Breast epithelium (tissue), 4 donors: Measurements from ENCODE around the gene TRIO. TPM values are rescaled to one million over a fixed set of nuclear protein-coding genes. Genes with fewer than 3 reads are reported as not detected.

ENCODE experiments used
- DNase-seq, 2 donors: peaks; one replicate each; pipeline ENCODE4 v3.0.0-alpha.2; 2019; ENCODE audit warnings: low spot score in 2 of 2
- H3K27ac ChIP-seq, 2 donors: fragments of 200-600 bp; sonication (generic) in 1 of 2; one replicate each; pipeline ENCODE4 v1.5.1; 2016 to 2019; ENCODE audit warnings: mild to moderate bottlenecking in 1 of 2
- H3K27me3 ChIP-seq, 2 donors: fragments of 200-600 bp; sonication (generic) in 1 of 2; one replicate each; pipeline versions ENCODE4 v1.5.1 to v1.6.0; 2017 to 2019; ENCODE audit warnings: control low read depth in 1 of 2, mild to moderate bottlenecking in 1 of 2
- H3K36me3 ChIP-seq: fragments of 200-600 bp; one replicate; pipeline ENCODE4 v1.5.1; 2019
- H3K4me1 ChIP-seq, 2 donors: fragments of 200-600 bp; sonication (generic); one replicate each; pipeline ENCODE4 v1.5.1; 2016 to 2019; ENCODE audit warnings: control low read depth in 1 of 2
- H3K4me3 ChIP-seq, 3 donors: fragments of 200-600 bp; sonication (generic); 1 replicate in 2 of 3; 2 replicates in 1 of 3; pipeline ENCODE4 v1.5.1; 2016 to 2019; ENCODE audit warnings: mild to moderate bottlenecking in 3 of 3, moderate library complexity in 2 of 3
- H3K9me3 ChIP-seq, 2 donors: fragments of 200-600 bp; sonication (generic) in 1 of 2; one replicate each; pipeline ENCODE4 v1.5.1; 2016 to 2019; ENCODE audit warnings: control low read depth in 1 of 2
- POLR2A ChIP-seq: fragments of 450-650 bp; IDR thresholded peaks from one replicate; pipeline ENCODE4 v1.6.1; 2016; ENCODE audit warnings: antibody characterized with exemption, mild to moderate bottlenecking, moderate library complexity
- POLR2AphosphoS5 ChIP-seq, 3 donors: sonication (generic); formaldehyde crosslinking; IDR thresholded peaks; one replicate each; pipeline ENCODE4 v1.6.1; 2017; ENCODE audit warnings: antibody characterized with exemption in 3 of 3
- intact Hi-C: fragments of 100-400 bp; cut with DNase I; formaldehyde crosslinking; loops from one replicate; pipeline ENCODE4 v1.15.1; 2023; ENCODE audit warnings: low total_unique reads
- total RNA-seq, 3 donors: library from RNA; depleted of rRNA; stranded (reverse); fragments of >200 nt; gene quantifications; one replicate each; pipeline ENCODE4 v1.1.0, GENCODE V29; 2016
- TF ChIP-seq, protein P1 (sequence below), 3 donors: fragments of 450-650 bp; IDR thresholded peaks; one replicate each; pipeline ENCODE4 v1.5.1; 2016 to 2017; ENCODE audit warnings: antibody characterized with exemption in 3 of 3, mild to moderate bottlenecking in 3 of 3, moderate library complexity in 3 of 3

Gene TRIO
- total RNA-seq, 3 donors from 2014 or later = 191 to 209 (median 193) TPM

DNA sequence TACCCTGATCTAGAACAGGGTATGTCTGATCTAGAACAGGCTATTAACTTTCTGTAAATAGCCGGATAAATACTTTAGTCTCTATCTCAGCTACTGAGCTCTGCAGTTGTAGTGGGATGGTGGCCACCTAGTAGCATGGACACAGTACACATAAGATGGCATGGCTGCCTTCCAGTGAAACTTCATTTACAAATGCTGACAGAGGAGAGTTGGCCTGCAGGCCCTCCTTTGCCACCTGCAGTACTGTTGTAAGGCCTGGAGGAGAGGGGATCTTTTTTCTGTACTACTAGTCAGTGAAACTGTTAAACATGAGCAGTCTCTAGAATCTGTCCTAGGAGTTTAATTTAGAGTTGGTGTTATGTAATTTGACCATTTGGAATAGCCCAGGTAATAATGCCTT lies 86.0 kb downstream of the TRIO start:
- Histone ChIP-seq H3K4me3 (no peak overlapping the region), H3K4me1 (no peaks in the 10 kb centered on the region), H3K9me3 (no peaks in the 10 kb centered on the region), H3K27ac (no peak overlapping the region), H3K27me3 (no peaks in the 10 kb centered on the region), H3K36me3 (no peaks in the 10 kb centered on the region)
- DNase-seq = no peak
- intact Hi-C loops = no loop called here
- no peak for TF ChIP-seq POLR2AphosphoS5 (IDR thresholded peaks at IDR 0.05)

DNA sequence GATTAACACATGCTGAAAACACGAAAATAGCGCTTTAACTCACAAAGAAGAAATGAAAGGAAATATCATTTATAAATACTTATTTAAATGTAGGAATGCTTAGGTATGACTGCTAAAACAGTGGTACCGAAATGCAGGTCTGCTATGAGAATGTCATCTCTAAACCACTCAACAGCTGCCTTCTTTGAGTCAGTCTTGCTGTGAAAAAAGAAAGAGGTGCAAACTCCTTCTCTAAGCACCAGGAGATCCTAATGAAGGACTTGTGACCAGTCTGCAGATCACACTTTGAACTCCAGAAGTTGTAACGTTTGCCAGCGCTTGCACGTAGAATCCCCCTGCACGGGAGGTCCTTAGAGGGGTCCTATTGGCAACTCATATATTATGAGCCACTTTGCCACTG lies 86.6 kb downstream of the TRIO start:
- Histone ChIP-seq H3K27ac (no peak overlapping the region), H3K9me3 (no peaks in the 10 kb centered on the region), H3K4me1 (no peaks in the 10 kb centered on the region), H3K4me3 (no peak overlapping the region), H3K27me3 (no peaks in the 10 kb centered on the region), H3K36me3 (no peaks in the 10 kb centered on the region)
- intact Hi-C loops = no loop called here
- no peak for TF ChIP-seq POLR2AphosphoS5 (IDR thresholded peaks at IDR 0.05)
- TF ChIP-seq POLR2A = no peak
- TF ChIP-seq, protein P1, sequence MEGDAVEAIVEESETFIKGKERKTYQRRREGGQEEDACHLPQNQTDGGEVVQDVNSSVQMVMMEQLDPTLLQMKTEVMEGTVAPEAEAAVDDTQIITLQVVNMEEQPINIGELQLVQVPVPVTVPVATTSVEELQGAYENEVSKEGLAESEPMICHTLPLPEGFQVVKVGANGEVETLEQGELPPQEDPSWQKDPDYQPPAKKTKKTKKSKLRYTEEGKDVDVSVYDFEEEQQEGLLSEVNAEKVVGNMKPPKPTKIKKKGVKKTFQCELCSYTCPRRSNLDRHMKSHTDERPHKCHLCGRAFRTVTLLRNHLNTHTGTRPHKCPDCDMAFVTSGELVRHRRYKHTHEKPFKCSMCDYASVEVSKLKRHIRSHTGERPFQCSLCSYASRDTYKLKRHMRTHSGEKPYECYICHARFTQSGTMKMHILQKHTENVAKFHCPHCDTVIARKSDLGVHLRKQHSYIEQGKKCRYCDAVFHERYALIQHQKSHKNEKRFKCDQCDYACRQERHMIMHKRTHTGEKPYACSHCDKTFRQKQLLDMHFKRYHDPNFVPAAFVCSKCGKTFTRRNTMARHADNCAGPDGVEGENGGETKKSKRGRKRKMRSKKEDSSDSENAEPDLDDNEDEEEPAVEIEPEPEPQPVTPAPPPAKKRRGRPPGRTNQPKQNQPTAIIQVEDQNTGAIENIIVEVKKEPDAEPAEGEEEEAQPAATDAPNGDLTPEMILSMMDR (IDR thresholded peaks at IDR 0.05) = no peak
- no peak for DNase-seq

DNA sequence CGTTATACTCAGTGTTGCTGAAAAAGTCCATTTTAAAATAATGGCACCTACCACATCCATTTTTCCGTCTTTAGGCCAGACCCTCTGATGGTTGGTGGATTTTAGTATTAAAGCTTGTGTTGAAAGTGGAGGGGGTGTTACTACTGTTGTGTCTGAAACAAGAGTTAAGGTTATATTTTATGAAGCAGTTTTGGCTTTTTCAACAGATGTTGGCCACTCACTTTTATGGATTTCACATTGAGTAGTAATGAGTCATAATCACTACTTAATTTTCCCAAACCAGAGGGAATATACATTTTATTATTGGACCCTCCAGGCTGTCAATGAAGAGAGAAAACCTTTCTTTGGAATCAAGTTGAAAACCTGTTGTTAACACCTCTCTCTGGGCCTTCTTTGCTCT lies 88.0 kb downstream of the TRIO start:
- TF ChIP-seq, protein P1 (IDR thresholded peaks at IDR 0.05) = no peak
- no peak for TF ChIP-seq POLR2AphosphoS5 (IDR thresholded peaks at IDR 0.05)
- no peak for TF ChIP-seq POLR2A
- Histone ChIP-seq H3K36me3 (no peaks in the 10 kb centered on the region), H3K9me3 (no peaks in the 10 kb centered on the region), H3K4me1 (no peaks in the 10 kb centered on the region), H3K4me3 (no peak overlapping the region), H3K27ac (no peak overlapping the region), H3K27me3 (no peaks in the 10 kb centered on the region)
- intact Hi-C loops = no loop called here
- DNase-seq = no peak

- DNase-seq = no peak
- no peaks in the 10 kb centered on the region for H3K4me1 ChIP-seq
- H3K27me3 ChIP-seq = no peaks in the 10 kb centered on the region
- intact Hi-C loops = no loop called here
- no peak overlapping the region for H3K4me3 ChIP-seq
- H3K9me3 ChIP-seq = no peaks in the 10 kb centered on the region
- H3K27ac ChIP-seq = no peak overlapping the region
- TF ChIP-seq POLR2A = no peak
- H3K36me3 ChIP-seq = no peaks in the 10 kb centered on the region
Observed at GRCh38 chr5:14231890-14232289, 88.7 kb downstream of the TRIO start.

DNA sequence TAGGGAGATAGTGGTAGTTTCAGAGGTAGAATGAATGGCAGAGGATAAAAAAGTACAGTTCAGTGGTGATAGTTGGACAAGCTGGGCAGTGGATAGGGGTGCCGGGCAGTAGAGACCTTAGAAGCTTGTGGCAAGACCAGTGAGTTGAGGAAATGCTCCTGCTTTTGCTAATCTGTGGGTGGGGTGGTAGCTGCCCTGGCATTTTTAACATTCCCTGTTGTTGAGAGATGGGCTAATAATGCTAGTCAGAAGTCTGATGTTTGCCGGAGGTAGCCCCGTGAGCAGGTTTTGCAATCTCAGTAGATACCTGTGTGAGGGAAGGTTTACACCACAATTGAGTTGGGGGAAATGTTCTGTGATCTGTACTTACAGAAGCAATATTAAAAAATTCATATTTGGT lies 91.1 kb downstream of the TRIO start:
- DNase-seq = no peak
- H3K4me3 ChIP-seq = no peak overlapping the region
- intact Hi-C loops = no loop called here
- no peaks in the 10 kb centered on the region for H3K4me1 ChIP-seq
- H3K27ac ChIP-seq = no peak overlapping the region
- H3K9me3 ChIP-seq = no peaks in the 10 kb centered on the region
- H3K27me3 ChIP-seq = no peaks in the 10 kb centered on the region
- TF ChIP-seq POLR2A = no peak
- no peak for TF ChIP-seq POLR2AphosphoS5 (IDR thresholded peaks at IDR 0.05)
- TF ChIP-seq, protein P1 (IDR thresholded peaks at IDR 0.05) = no peak
- no peaks in the 10 kb centered on the region for H3K36me3 ChIP-seq

- DNase-seq = no peak
- no peaks in the 10 kb centered on the region for H3K9me3 ChIP-seq
- H3K27ac ChIP-seq = no peak overlapping the region
- H3K4me1 ChIP-seq = no peaks in the 10 kb centered on the region
- intact Hi-C loops = no loop called here
- no peak for TF ChIP-seq POLR2A
- no peak for TF ChIP-seq POLR2AphosphoS5 (IDR thresholded peaks at IDR 0.05)
- TF ChIP-seq, protein P1 (IDR thresholded peaks at IDR 0.05) = no peak
- H3K4me3 ChIP-seq = no peak overlapping the region
- no peaks in the 10 kb centered on the region for H3K36me3 ChIP-seq
- no peaks in the 10 kb centered on the region for H3K27me3 ChIP-seq
Observed at GRCh38 chr5:14235872-14236271, 92.7 kb downstream of the TRIO start.
